Esophagus muscularis mucosa (tissue), 4 donors: Measurements from ENCODE around the gene NRXN3. TPM values are rescaled to one million over a fixed set of nuclear protein-coding genes. Genes with fewer than 3 reads are reported as not detected.

Experiments
- DNase-seq: peaks from one replicate; pipeline ENCODE4 v3.0.0-alpha.2; 2017; ENCODE audit errors: extremely low spot score
- H3K27ac ChIP-seq, 4 donors: fragments of 200-600 bp; sonication (generic); replicated peaks in 1 of 4; 1 replicate in 3 of 4; 2 replicates in 1 of 4; pipeline ENCODE4 v1.5.1; 2016 to 2019; ENCODE audit warnings: mild to moderate bottlenecking in 1 of 4
- H3K27me3 ChIP-seq, 4 donors: fragments of 200-600 bp; sonication (generic); one replicate each; pipeline versions ENCODE4 v1.5.1 to v1.6.0; 2016 to 2019
- H3K36me3 ChIP-seq, 4 donors: fragments of 200-600 bp; sonication (generic); one replicate each; pipeline ENCODE4 v1.5.1; 2016 to 2019
- H3K4me1 ChIP-seq, 4 donors: fragments of 200-600 bp; sonication (generic); one replicate each; pipeline ENCODE4 v1.5.1; 2016 to 2019
- H3K4me3 ChIP-seq, 4 donors: fragments of 200-600 bp; sonication (generic); 1 replicate in 2 of 4; 2 replicates in 2 of 4; pipeline ENCODE4 v1.5.1; 2016 to 2019; ENCODE audit warnings: mild to moderate bottlenecking in 4 of 4, moderate library complexity in 1 of 4
- H3K9me3 ChIP-seq, 4 donors: fragments of 200-600 bp; sonication (generic); 1 replicate in 3 of 4; 2 replicates in 1 of 4; pipeline ENCODE4 v1.5.1; 2016 to 2019
- CTCF ChIP-seq, 3 experiments: fragments of 200-600 bp in 2 of 3; fragments of 450-650 bp in 1 of 3; sonication (generic) in 2 of 3; IDR thresholded peaks; one replicate each; pipeline ENCODE4 v1.5.1; 2017 to 2019; ENCODE audit warnings: antibody characterized with exemption in 3 of 3, mild to moderate bottlenecking in 2 of 3, moderate library complexity in 1 of 3
- EP300 ChIP-seq: sonication (generic); formaldehyde crosslinking; IDR thresholded peaks from one replicate; pipeline ENCODE4 v1.6.1; 2017; ENCODE audit warnings: antibody characterized with exemption
- POLR2A ChIP-seq: fragments of 450-650 bp; IDR thresholded peaks from one replicate; pipeline ENCODE4 v1.6.1; 2017; ENCODE audit warnings: antibody characterized with exemption, moderate library complexity, mild to moderate bottlenecking, low read depth
- POLR2AphosphoS5 ChIP-seq, 2 donors: sonication (generic); formaldehyde crosslinking; IDR thresholded peaks; one replicate each; pipeline ENCODE4 v1.6.1; 2017; ENCODE audit warnings: antibody characterized with exemption in 2 of 2
- WGBS: methylation state at CpG from one replicate; pipeline ENCODE4 v1.1.5; 2018; 5-methylcytosine and 5-hydroxymethylcytosine counted together
- intact Hi-C: fragments of 100-400 bp; cut with DNase I; formaldehyde crosslinking; loops from one replicate; pipeline ENCODE4 v1.15.1; 2023
- total RNA-seq, 4 donors: library from RNA; depleted of rRNA; stranded (reverse); fragments of >200 nt; gene quantifications; one replicate each; pipeline versions ENCODE4 v1.1.0 to v1.2.1, GENCODE V29; 2016

NRXN3 gene
- total RNA-seq, 4 donors from 2014 or later, result 71.1 to 159 (median 122) TPM

- no peaks in the 10 kb centered on the region for H3K4me1 ChIP-seq
- no peak overlapping the region for H3K27ac ChIP-seq
- H3K4me3 ChIP-seq, result no peak overlapping the region
- no peaks in the 10 kb centered on the region for H3K27me3 ChIP-seq
- no peaks in the 10 kb centered on the region for H3K36me3 ChIP-seq
- no peaks in the 10 kb centered on the region for H3K9me3 ChIP-seq
- WGBS, result 86% methylated on average over 2 of the region's 2 CpGs
- TF ChIP-seq POLR2A (no peak), POLR2AphosphoS5 (IDR thresholded peaks at IDR 0.05) (no peak), CTCF (IDR thresholded peaks at IDR 0.05) (no peak), EP300 (no peak)
- intact Hi-C loops, result no loop called here
- DNase-seq, result no peak
Measured at GRCh38 chr14:79248126-79248525, 1078.0 kb downstream of the NRXN3 start.

GRCh38 chr14:79248771-79249170 lies 1078.6 kb downstream of the NRXN3 start:
- intact Hi-C loops, result no loop called here
- H3K4me1 ChIP-seq, result no peaks in the 10 kb centered on the region
- no peaks in the 10 kb centered on the region for H3K9me3 ChIP-seq
- no peak for DNase-seq
- 70% methylated on average over 3 of the region's 3 CpGs for WGBS
- no peaks in the 10 kb centered on the region for H3K27me3 ChIP-seq
- no peak overlapping the region for H3K27ac ChIP-seq
- no peaks in the 10 kb centered on the region for H3K36me3 ChIP-seq
- H3K4me3 ChIP-seq, result no peak overlapping the region
- TF ChIP-seq EP300 (no peak), POLR2A (no peak), POLR2AphosphoS5 (IDR thresholded peaks at IDR 0.05) (no peak), CTCF (IDR thresholded peaks at IDR 0.05) (no peak)

- no peak overlapping the region for H3K27ac ChIP-seq
- TF ChIP-seq CTCF (IDR thresholded peaks at IDR 0.05) (no peak), POLR2AphosphoS5 (IDR thresholded peaks at IDR 0.05) (no peak), EP300 (no peak), POLR2A (no peak)
- WGBS, result 87% methylated on average over 4 of the region's 4 CpGs
- H3K4me3 ChIP-seq, result no peak overlapping the region
- DNase-seq, result no peak
- no peaks in the 10 kb centered on the region for H3K36me3 ChIP-seq
- peaks cover 0 to 12% (median 7%) of the 10 kb centered on the region in 4 donors for H3K4me1 ChIP-seq
- H3K9me3 ChIP-seq, result no peaks in the 10 kb centered on the region
- intact Hi-C loops, result no loop called here
- H3K27me3 ChIP-seq, result no peaks in the 10 kb centered on the region
Measured at GRCh38 chr14:79251278-79251677, 1081.1 kb downstream of the NRXN3 start.

GRCh38 chr14:79253576-79253975 lies 1083.4 kb downstream of the NRXN3 start:
- 93% methylated on average over 3 of the region's 3 CpGs for whole genome bisulfite sequencing
- TF ChIP-seq CTCF (IDR thresholded peaks at IDR 0.05) (no peak), POLR2A (no peak), EP300 (no peak), POLR2AphosphoS5 (IDR thresholded peaks at IDR 0.05) (no peak)
- intact Hi-C loops, result no loop called here
- Histone ChIP-seq H3K9me3 (no peaks in the 10 kb centered on the region), H3K27ac (no peak overlapping the region), H3K4me3 (no peak overlapping the region), H3K36me3 (no peaks in the 10 kb centered on the region), H3K27me3 (no peaks in the 10 kb centered on the region), H3K4me1 (peaks cover 0 to 20% (median 15%) of the 10 kb centered on the region in 4 donors)
- peak; percentile 17 for DNase-seq

GRCh38 chr14:79254069-79254775 lies 1084.0 kb downstream of the NRXN3 start:
- intact Hi-C loops, result no loop called here
- peaks cover 0 to 20% (median 15%) of the 10 kb centered on the region in 4 donors for H3K4me1 ChIP-seq
- no peaks in the 10 kb centered on the region for H3K36me3 ChIP-seq
- no peak for TF ChIP-seq CTCF (IDR thresholded peaks at IDR 0.05)
- TF ChIP-seq EP300, result no peak
- TF ChIP-seq POLR2AphosphoS5 (IDR thresholded peaks at IDR 0.05), result no peak
- no peak for TF ChIP-seq POLR2A
- peak; percentile 64 for DNase-seq
- no peaks in the 10 kb centered on the region for H3K27me3 ChIP-seq
- H3K27ac ChIP-seq, result no peak overlapping the region
- H3K4me3 ChIP-seq, result no peak overlapping the region
- no peaks in the 10 kb centered on the region for H3K9me3 ChIP-seq
- WGBS, result 80% methylated on average over 3 of the region's 3 CpGs
